GM12874 (cell line): Measurements from ENCODE around the gene THADA.

Experiments
- TF ChIP-seq, protein P1 (sequence below): IDR thresholded peaks from 2 replicates; pipeline ENCODE4 v1.5.1; 2011; ENCODE audit warnings: low read depth, mild to moderate bottlenecking, control low read depth, low read length, moderate library complexity; ENCODE audit not compliant: insufficient read depth

THADA gene

DNA sequence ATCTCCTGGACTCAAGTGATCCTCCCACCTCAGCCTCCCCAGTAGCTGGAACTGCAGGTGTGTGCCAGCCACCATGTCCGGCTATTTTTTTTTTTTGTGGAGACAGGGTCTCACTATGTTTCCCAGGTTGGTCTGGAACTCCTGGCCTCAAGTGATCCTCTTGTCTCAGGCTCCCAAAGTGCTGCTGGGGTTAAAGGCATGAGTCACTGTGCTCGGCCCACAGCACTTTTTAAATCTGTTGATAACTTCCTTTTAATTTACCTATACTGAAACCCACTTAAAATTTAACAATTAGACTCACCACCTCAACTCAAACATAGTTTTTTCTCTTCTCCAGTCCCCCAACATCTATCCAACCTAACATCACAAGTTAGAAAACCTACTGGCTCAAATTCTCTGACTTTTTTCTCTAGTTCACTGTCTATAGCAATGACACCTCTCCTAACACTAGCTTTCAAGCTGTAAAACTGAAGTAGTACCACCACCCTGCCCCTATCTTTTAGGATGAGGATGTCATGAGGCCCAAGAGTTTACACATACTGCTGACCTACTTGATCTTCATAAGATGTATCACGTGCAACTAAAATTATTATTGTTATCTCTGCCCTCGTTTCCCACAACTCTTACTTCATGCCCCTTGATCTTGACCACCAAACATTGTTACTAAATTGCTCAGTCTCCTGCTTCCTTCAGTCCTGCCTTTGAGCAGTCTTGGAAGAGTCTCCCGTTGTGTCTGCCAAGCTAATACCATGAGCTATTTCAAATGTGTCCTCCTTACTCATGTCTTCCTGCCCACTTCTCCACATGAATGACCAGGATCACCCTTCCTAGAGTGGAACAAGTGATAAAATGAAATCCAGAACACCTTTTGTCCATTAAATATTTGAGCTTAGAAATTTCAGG, 227.1 kb downstream of the THADA start:
- TF ChIP-seq, protein P1, sequence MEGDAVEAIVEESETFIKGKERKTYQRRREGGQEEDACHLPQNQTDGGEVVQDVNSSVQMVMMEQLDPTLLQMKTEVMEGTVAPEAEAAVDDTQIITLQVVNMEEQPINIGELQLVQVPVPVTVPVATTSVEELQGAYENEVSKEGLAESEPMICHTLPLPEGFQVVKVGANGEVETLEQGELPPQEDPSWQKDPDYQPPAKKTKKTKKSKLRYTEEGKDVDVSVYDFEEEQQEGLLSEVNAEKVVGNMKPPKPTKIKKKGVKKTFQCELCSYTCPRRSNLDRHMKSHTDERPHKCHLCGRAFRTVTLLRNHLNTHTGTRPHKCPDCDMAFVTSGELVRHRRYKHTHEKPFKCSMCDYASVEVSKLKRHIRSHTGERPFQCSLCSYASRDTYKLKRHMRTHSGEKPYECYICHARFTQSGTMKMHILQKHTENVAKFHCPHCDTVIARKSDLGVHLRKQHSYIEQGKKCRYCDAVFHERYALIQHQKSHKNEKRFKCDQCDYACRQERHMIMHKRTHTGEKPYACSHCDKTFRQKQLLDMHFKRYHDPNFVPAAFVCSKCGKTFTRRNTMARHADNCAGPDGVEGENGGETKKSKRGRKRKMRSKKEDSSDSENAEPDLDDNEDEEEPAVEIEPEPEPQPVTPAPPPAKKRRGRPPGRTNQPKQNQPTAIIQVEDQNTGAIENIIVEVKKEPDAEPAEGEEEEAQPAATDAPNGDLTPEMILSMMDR = no peak

DNA sequence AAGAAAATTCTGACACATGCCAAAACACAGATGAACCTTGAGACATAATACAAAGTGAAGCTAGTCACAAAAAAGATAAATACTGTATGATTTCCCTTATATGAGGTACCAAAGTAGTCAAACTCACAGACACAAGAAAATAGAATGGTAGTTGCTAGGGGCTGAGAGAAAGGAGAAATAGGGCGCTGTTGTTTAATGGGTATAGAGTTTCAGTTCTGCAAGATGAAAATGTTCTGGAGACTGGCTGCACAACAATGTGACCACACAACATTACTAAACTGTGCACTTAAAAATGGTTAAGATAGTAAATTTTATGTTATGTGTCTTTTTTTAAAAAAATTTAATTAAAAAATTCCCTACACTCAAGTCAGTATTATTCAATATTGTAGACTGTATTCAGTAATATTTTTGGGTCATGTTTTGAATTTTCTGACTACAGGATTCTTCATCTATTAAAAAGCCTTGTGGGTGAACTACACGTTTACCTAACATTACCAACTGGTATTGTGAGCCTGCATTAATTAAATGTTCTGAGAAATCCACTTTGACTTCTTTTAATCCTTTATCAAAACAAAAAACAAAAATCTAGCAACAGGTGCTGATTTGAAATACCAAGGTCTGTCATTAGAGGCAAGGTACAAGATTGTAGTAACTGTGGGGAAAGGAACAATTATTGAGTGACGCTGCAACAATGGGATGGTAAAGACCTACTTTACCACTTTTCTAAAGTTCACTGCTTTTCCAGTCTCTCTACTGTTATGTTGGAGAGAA, 228.6 kb downstream of the THADA start:
- TF ChIP-seq, protein P1 = no peak

GRCh38 chr2:43363120-43363519, 232.7 kb downstream of the THADA start:
- TF ChIP-seq, protein P1 = no peak

DNA sequence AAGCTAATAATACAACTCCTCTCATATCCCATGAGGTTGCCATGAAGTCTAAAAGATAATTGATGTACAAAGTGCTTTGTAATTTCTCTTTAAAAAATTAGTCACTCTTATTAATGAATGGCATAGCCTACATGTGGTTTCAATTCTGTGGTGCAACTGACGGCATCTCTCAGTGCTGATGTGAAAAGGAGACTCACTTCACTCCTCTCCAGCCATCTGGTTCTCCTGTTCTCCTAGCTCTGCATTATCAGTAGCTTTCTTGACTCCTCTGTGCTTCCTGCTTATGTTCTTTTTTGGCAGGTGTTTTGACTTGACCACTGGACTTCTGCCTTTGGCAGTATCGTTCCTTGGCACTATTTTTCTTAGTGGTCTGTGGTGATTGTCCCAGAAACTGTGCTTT, 234.6 kb downstream of the THADA start:
- TF ChIP-seq, protein P1 = no peak

DNA sequence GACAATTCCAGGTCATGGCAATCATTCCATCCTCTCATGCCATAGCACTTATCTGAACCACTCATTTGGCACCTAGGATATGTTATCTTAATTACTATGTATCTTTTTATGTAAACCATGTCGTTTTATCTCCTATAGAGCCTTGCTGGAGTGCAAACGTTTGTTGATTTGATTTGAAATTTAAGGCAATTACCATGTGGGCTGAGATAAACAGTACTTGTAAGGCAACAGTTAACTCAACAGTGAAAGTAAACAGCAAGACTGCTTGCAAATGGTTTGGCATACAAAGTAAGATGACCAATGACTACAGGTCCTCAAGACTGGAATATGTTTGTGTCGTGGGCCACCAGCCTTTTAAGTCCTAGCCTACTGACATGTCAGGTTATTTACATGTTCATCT, 235.7 kb downstream of the THADA start:
- TF ChIP-seq, protein P1 = no peak

- TF ChIP-seq, protein P1 = no peak
Observed at GRCh38 chr2:43358410-43359201, 237.2 kb downstream of the THADA start.

DNA sequence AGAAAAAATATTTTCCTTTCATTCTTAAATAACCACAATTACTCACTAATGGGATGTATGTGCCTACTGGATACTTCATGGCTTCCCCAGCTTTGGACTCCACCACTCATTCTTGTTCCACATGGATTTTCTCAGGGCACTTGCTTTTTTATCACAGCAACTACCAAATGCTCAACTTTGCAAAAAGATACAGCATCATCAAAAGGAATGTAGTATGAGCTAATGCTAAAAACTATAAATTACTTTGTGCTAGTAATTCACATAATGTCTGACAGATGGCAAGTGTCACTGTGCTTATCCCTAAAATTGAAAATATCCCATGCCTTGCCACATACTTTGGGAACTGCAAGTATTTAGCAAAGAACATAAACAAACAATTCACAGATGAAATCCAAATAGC, 239.1 kb downstream of the THADA start:
- TF ChIP-seq, protein P1 = no peak
